Hepatocyte (in vitro differentiated cells): ENCODE data around the gene UBXN11.

Experiments used
- CTCF ChIP-seq: fragments of 200-600 bp; sonication (generic); IDR thresholded peaks from 2 replicates; pipeline ENCODE4 v1.5.1; 2016; ENCODE audit warnings: antibody characterized with exemption, mild to moderate bottlenecking; ENCODE audit not compliant: poor library complexity
- EZH2 ChIP-seq: fragments of 200-600 bp; sonication (generic); IDR thresholded peaks from 2 replicates; pipeline ENCODE4 v1.6.1; 2016; ENCODE audit warnings: antibody characterized with exemption, mild to moderate bottlenecking, borderline replicate concordance
- EZH2phosphoT487 ChIP-seq: fragments of 200-600 bp; sonication (generic); IDR thresholded peaks from one replicate; pipeline ENCODE4 v1.6.1; 2018; ENCODE audit warnings: antibody characterized with exemption, mild to moderate bottlenecking, low read depth, moderate library complexity; ENCODE audit not compliant: unreplicated experiment, severe bottlenecking

GRCh38 chr1:26328597-26328996 is 22.2 kb upstream of the UBXN11 start:
- no peak for TF ChIP-seq CTCF
- TF ChIP-seq EZH2phosphoT487 = no peak
- TF ChIP-seq EZH2 = no peak
